Keratinocyte (primary cell): ENCODE results near the gene MYCL. TPM values are rescaled to one million over a fixed set of nuclear protein-coding genes. Genes with fewer than 3 reads are reported as not detected.

Experiments used
- DNase-seq: peaks from one replicate; pipeline ENCODE4 v3.0.0-alpha.2; 2011; ENCODE audit warnings: low read depth, missing footprints, low spot score
- FAIRE-seq: peaks from 2 replicates; lab custom pipeline; 2011; peaks lifted over from hg19 to GRCh38; lab: Jason Lieb, UNC
- H2AFZ ChIP-seq: 2 replicates; pipeline ENCODE4 v1.6.0; 2012; ENCODE audit warnings: low read length, control low read depth, inconsistent platforms; ENCODE audit not compliant: control insufficient read depth
- H3K27ac ChIP-seq: 2 replicates; pipeline ENCODE4 v1.5.1; 2011; ENCODE audit warnings: low read length; ENCODE audit not compliant: control insufficient read depth, insufficient read depth
- H3K27me3 ChIP-seq: 3 replicates; pipeline ENCODE4 v1.6.0; 2011; ENCODE audit warnings: low read length; ENCODE audit not compliant: control insufficient read depth, insufficient read depth; ENCODE audit errors: extremely low read depth
- H3K36me3 ChIP-seq, 2 experiments: 2 replicates in 1 of 2; 3 replicates in 1 of 2; pipeline ENCODE4 v1.5.1; 2011; ENCODE audit warnings: low read length in 2 of 2, mild to moderate bottlenecking in 1 of 2; ENCODE audit not compliant: control insufficient read depth in 2 of 2, insufficient read depth in 2 of 2; ENCODE audit errors: extremely low read depth in 1 of 2
- H3K4me1 ChIP-seq: 3 replicates; pipeline ENCODE4 v1.5.1; 2011; ENCODE audit warnings: low read length; ENCODE audit not compliant: control insufficient read depth, insufficient read depth; ENCODE audit errors: extremely low read depth
- H3K4me2 ChIP-seq: 3 replicates; pipeline ENCODE4 v1.6.0; 2011; ENCODE audit warnings: low read depth, low read length; ENCODE audit not compliant: control insufficient read depth, insufficient read depth; ENCODE audit errors: extremely low read depth
- H3K4me3 ChIP-seq, 3 experiments: fragments of 200-600 bp in 1 of 3; sonication (generic) in 1 of 3; 2 replicates in 2 of 3; 3 replicates in 1 of 3; pipeline ENCODE4 v1.5.1; 2011 to 2016; ENCODE audit warnings: low read length in 3 of 3, mild to moderate bottlenecking in 3 of 3, control low read depth in 2 of 3, inconsistent platforms in 1 of 3, low read depth in 1 of 3, mixed read lengths in 1 of 3, mixed run types in 1 of 3, moderate library complexity in 1 of 3; ENCODE audit not compliant: control insufficient read depth in 2 of 3, insufficient read depth in 2 of 3; ENCODE audit errors: extremely low read depth in 1 of 3
- H3K79me2 ChIP-seq: 2 replicates; pipeline ENCODE4 v1.6.0; 2012; ENCODE audit warnings: low read length; ENCODE audit not compliant: control insufficient read depth, insufficient read depth
- H3K9ac ChIP-seq: 3 replicates; pipeline ENCODE4 v1.6.0; 2011; ENCODE audit warnings: low read length; ENCODE audit not compliant: control insufficient read depth, insufficient read depth; ENCODE audit errors: extremely low read depth
- H3K9me1 ChIP-seq: 3 replicates; pipeline ENCODE4 v1.6.0; 2011; ENCODE audit warnings: low read length; ENCODE audit not compliant: control insufficient read depth, insufficient read depth; ENCODE audit errors: extremely low read depth
- H3K9me3 ChIP-seq: 2 replicates; pipeline ENCODE4 v1.5.1; 2012; ENCODE audit warnings: low read depth, low read length; ENCODE audit not compliant: control insufficient read depth
- H4K20me1 ChIP-seq: 3 replicates; pipeline ENCODE4 v1.6.0; 2011; ENCODE audit warnings: low read length; ENCODE audit not compliant: control insufficient read depth, insufficient read depth; ENCODE audit errors: extremely low read depth
- EZH2 ChIP-seq: IDR thresholded peaks from one replicate; pipeline ENCODE4 v1.6.1; 2012; ENCODE audit warnings: inconsistent platforms, mild to moderate bottlenecking, low read length, moderate library complexity
- dilution Hi-C: fragments of 300-500 bp; cut with MboI; formaldehyde crosslinking; loops from one replicate; pipeline ENCODE4 v1.7.0; 2020; ENCODE audit warnings: low sequenced_read_pairs; ENCODE audit not compliant: extremely low pct_ligation_motif_present
- polyA plus RNA-seq, 5 experiments: library from polyadenylated mRNA; depleted of rRNA in 3 of 5; stranded (reverse) in 3 of 5; stranded (forward) in 1 of 5; unstranded in 1 of 5; fragments of >200 nt; gene quantifications; 1 replicate in 1 of 5; 2 replicates in 3 of 5; 3 replicates in 1 of 5; pipeline versions ENCODE4 v1.2.1 to v1.2.3, GENCODE V29; 2011 to 2012; ENCODE audit warnings: missing spikeins in 2 of 5, low read depth in 1 of 5, low replicate concordance in 1 of 5
- TF ChIP-seq, protein P1 (sequence below), 3 experiments: IDR thresholded peaks in 1 of 3; conservative IDR thresholded peaks in 1 of 3; optimal IDR thresholded peaks in 1 of 3; 2 replicates in 2 of 3; 3 replicates in 1 of 3; pipeline versions ENCODE3 to v1.5.1; 2011; ENCODE audit warnings: low read length in 3 of 3, mild to moderate bottlenecking in 3 of 3, moderate library complexity in 2 of 3, control low read depth in 1 of 3, inconsistent platforms in 1 of 3; ENCODE audit not compliant: insufficient read depth in 2 of 3; ENCODE audit errors: extremely low read depth in 1 of 3

MYCL gene
- polyA plus RNA-seq, 1 donor (not counting 4 experiments of a cell fraction or from before 2014, with no cell fraction given) = 5.4 TPM

DNA sequence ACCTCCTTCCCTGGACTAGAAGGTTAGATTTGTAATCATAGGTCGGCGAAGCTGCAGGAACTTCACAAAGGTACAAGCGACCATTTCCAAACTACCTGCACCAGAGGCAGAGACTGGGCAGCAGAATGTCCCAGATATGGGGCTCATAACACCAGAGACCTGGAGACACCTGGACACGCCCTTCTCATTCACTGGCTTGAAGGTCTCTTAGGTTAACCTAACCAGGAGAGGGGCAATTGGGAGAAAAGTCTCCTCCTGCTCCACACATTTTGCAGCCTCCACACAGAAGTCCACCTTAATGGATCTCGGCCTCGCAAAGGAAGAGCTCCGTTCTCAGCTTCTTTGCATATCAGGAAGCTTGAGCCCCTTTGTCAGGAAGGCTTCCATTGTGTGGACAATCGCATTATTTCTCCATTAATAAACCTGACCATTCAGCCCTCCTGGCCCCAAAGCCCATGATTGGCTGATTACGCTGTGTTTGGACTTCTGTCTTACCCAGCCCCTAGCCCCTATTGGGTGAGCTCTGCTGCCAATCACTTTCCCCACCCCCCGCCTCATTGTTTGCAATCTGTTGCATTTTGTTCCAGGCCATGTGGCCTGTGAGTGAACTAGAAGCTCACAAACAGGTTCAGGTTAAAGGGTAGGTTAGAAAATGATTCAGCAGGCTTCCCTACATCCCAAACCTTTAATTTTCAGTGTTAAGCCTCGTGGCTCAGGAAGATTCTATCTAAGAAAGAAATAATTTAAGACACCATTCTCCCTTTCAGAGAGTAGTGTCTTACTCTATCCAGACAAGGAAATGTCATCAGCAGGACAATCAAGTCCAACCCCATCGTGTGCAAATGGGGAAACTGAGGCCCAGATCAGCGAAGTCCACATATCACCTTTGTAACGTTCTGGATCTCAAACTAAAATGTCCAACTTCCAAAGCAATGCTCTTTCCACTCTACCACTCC, 2.8 kb downstream of the MYCL start:
- FAIRE-seq (no peak), DNase-seq (no peak)
- Histone ChIP-seq H3K9me1 (peaks cover 1% of the 10 kb centered on the region), H3K27me3 (no peaks in the 10 kb centered on the region), H3K36me3 (no peaks in the 10 kb centered on the region), H3K4me3 (no peak overlapping the region), H3K9me3 (no peaks in the 10 kb centered on the region), H3K9ac (no peak overlapping the region), H3K4me1 (peaks cover 40% of the 10 kb centered on the region), H3K79me2 (no peaks in the 10 kb centered on the region), H4K20me1 (peaks cover 2% of the 10 kb centered on the region), H3K4me2 (no peak overlapping the region), H2AFZ (no peak overlapping the region), H3K27ac (no peak overlapping the region)
- dilution Hi-C loops = no loop called here
- TF ChIP-seq, protein P1, sequence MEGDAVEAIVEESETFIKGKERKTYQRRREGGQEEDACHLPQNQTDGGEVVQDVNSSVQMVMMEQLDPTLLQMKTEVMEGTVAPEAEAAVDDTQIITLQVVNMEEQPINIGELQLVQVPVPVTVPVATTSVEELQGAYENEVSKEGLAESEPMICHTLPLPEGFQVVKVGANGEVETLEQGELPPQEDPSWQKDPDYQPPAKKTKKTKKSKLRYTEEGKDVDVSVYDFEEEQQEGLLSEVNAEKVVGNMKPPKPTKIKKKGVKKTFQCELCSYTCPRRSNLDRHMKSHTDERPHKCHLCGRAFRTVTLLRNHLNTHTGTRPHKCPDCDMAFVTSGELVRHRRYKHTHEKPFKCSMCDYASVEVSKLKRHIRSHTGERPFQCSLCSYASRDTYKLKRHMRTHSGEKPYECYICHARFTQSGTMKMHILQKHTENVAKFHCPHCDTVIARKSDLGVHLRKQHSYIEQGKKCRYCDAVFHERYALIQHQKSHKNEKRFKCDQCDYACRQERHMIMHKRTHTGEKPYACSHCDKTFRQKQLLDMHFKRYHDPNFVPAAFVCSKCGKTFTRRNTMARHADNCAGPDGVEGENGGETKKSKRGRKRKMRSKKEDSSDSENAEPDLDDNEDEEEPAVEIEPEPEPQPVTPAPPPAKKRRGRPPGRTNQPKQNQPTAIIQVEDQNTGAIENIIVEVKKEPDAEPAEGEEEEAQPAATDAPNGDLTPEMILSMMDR (optimal IDR thresholded peaks at IDR 0.05 in 1 of 3, IDR thresholded peaks at IDR 0.05 in 1 of 3, conservative IDR thresholded peaks at IDR 0.05 in 1 of 3; ENCODE audit: extremely low read depth in 1 of 3, insufficient read depth in 2 of 3, low read length in 3 of 3) = no peak
- no peak for TF ChIP-seq EZH2

DNA sequence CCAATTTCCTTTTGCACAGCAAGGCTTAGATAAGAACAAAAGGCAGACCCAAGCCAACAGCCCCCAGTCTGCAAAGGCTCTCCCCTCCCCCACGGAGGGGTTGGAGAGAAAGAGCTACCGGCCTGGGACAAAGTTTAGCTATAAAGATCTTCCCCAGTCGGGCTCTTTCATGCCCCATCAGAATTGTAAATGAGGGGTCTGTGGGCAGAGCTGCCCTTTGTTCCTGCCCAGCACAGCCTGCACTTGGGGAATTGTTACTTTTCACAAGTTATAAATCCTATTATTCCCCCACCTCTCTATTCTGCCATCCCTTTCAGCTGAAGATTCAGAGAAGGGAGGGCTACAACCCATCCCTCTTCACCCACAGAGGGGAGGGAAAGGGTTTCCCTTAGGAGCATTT, 3.5 kb downstream of the MYCL start:
- TF ChIP-seq EZH2 = no peak
- TF ChIP-seq, protein P1 (optimal IDR thresholded peaks at IDR 0.05 in 1 of 3, IDR thresholded peaks at IDR 0.05 in 1 of 3, conservative IDR thresholded peaks at IDR 0.05 in 1 of 3; ENCODE audit: extremely low read depth in 1 of 3, insufficient read depth in 2 of 3, low read length in 3 of 3) = no peak
- H3K27me3 ChIP-seq = no peaks in the 10 kb centered on the region
- no peak overlapping the region for H3K4me3 ChIP-seq
- H3K9ac ChIP-seq = no peak overlapping the region
- dilution Hi-C loops = no loop called here
- FAIRE-seq (no peak), DNase-seq (no peak)
- peaks cover 2% of the 10 kb centered on the region for H3K9me1 ChIP-seq
- no peaks in the 10 kb centered on the region for H3K79me2 ChIP-seq
- no peaks in the 10 kb centered on the region for H3K9me3 ChIP-seq
- H3K27ac ChIP-seq = no peak overlapping the region
- H3K36me3 ChIP-seq = no peaks in the 10 kb centered on the region
- H3K4me1 ChIP-seq = peaks cover 47% of the 10 kb centered on the region
- no peak overlapping the region for H3K4me2 ChIP-seq
- H4K20me1 ChIP-seq = peaks cover 2% of the 10 kb centered on the region
- H2AFZ ChIP-seq = no peak overlapping the region
